ENCODE data around the gene XDH.

XDH gene

GRCh38 chr2:31327505-31327904, 87.0 kb downstream of the XDH start:
- DNase-seq: no peak

GRCh38 chr2:31324016-31324633, 90.4 kb downstream of the XDH start:
- DNase-seq: no peak

- DNase-seq: no peak
Observed at GRCh38 chr2:31322371-31322770, 92.2 kb downstream of the XDH start.

GRCh38 chr2:31319406-31320175, 95.0 kb downstream of the XDH start:
- peak; percentile 37 to 52 for DNase-seq

- DNase-seq: peak; percentile 23 to 36
Observed at GRCh38 chr2:31318361-31319336, 95.9 kb downstream of the XDH start.

GRCh38 chr2:31317396-31317795, 97.1 kb downstream of the XDH start:
- DNase-seq: no peak

GRCh38 chr2:31314761-31315160, 99.8 kb downstream of the XDH start:
- DNase-seq: no peak

GRCh38 chr2:31312898-31313297, 101.6 kb downstream of the XDH start:
- DNase-seq: no peak

- DNase-seq: no peak
Observed at GRCh38 chr2:31304816-31305215, 109.7 kb downstream of the XDH start.

GRCh38 chr2:31302940-31303563, 111.5 kb downstream of the XDH start:
- no peak for DNase-seq

GRCh38 chr2:31300309-31300708, 114.2 kb downstream of the XDH start:
- DNase-seq: no peak

GRCh38 chr2:31299547-31299946, 115.0 kb downstream of the XDH start:
- no peak for DNase-seq

GRCh38 chr2:31297751-31298150, 116.8 kb downstream of the XDH start:
- no peak for DNase-seq

- DNase-seq: no peak
Observed at GRCh38 chr2:31296641-31297287, 117.8 kb downstream of the XDH start.

GRCh38 chr2:31294196-31294595, 120.3 kb downstream of the XDH start:
- no peak for DNase-seq

GRCh38 chr2:31287654-31288053, 126.9 kb downstream of the XDH start:
- DNase-seq: no peak

- DNase-seq: no peak
Observed at GRCh38 chr2:31286961-31287550, 127.5 kb downstream of the XDH start.

GRCh38 chr2:31286230-31286629, 128.3 kb downstream of the XDH start:
- DNase-seq: no peak
